HG03097 (cell line): ENCODE data around the gene SLC6A8.
A peak's percentile ranks its signal among the peaks of the same experiment; 100 is the strongest.
"Not testable (repeated sequence)": the region's sequence is repeated elsewhere in the genome, so short reads cannot be mapped to it uniquely, and the experiment has no call there.

Source experiments
- ATAC-seq: cut with Tn5 transposase; IDR thresholded peaks from one replicate; pipeline ENCODE4 v1.9.1; 2021; ENCODE audit not compliant: unreplicated experiment, low FRiP score

Gene SLC6A8

GRCh38 chrX:153704631-153705402 lies 17.1 kb downstream of the SLC6A8 start:
- ATAC-seq = not testable (repeated sequence)

DNA sequence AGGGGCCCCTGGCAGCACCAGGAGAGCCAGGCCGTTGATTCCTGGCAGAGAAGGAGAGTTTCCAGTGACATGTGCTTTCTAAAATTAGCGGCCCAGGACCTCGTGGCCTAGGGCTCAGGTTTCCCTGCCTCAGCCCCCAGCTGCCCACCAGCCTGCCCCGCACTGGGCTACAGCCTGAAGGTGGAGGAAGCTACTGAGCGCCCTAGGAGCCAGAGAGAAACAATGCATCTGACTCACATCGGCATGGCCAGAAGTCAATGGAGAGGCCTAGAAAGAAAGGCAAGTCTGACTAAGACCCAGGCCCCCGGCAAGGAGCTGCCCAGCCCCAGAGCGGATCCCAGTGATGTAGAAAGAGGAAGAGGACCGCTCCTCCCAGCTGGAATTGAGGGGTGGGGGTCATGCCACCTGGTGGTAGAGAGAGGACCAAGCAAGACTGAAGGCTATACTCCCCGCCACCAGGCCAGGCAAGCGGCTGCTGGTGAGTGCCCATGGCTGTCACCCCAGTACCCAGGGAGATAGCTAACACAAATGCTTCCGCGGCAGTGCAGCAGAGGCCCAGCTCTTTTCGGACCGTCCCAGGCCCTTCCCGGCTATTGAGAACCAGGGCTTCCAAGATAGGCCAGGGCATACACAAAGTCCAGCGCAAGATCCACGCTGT lies 17.8 kb downstream of the SLC6A8 start:
- not testable (repeated sequence) for ATAC-seq

DNA sequence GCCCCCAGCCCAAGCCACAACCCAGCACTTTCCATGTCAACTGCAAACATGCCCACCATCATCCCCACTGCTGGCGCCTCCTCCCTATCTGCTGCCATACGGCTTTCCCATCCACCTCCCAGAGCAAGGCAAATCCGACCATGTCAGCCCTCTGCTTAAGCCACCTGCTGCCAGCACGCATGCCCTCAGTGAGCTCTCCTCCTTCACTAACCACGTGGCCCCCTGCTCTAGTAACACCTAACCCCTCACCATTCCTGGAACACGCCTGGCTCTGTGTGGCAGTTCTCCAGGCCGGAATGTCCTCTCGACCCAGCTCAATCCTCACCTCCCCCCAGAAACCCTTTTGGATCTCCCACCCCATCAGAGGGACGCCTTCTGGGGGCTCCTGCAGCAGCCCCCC lies 19.1 kb downstream of the SLC6A8 start:
- no peak for ATAC-seq

GRCh38 chrX:153707406-153707805 lies 19.7 kb downstream of the SLC6A8 start:
- ATAC-seq = no peak

GRCh38 chrX:153708415-153708814 lies 20.7 kb downstream of the SLC6A8 start:
- ATAC-seq = no peak

DNA sequence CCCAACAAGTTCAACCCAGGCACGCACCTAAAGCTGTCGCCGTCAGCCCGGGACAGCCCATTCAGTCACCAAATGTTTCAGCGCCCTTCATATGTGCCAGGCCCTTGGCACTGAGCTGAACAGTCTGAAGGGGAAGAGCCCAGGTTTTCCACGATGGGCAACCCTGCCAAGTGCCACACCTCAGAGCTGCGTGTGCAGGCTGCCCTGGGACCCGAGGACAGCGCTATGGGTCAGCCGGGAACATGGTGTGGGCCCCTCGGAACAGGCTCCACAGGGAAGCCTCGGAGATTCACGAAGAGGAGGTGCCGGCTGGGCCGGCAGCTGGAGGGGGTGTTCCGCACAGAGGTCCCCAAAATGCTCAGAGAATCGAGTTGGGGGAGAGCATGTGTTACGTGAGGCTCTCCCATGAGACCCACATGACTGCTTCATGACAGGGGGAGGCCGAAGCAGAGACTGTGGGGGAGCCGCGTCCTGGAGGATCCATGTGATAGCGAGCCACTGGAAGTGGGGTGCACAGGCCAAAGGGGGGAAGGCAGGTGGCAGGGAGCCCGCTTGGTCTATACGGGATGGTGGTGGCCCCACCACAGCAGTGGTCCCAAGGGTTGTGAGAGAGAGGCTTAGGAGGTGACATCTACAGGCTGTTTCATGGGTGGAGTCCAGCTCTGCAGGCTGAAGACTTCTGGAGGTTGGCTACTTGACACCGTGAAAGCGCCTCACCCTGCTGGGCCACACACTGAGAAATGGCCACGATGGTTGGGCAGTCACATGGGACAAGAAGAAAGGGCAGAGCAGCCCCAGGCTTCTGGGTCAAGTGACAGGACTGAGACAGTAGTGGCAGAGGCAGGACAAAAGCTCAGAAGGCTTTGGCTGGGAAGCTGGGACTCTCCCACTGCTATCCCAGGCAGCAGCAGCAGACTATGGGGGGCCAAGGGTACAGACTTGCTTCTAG lies 22.3 kb downstream of the SLC6A8 start:
- no peak for ATAC-seq

DNA sequence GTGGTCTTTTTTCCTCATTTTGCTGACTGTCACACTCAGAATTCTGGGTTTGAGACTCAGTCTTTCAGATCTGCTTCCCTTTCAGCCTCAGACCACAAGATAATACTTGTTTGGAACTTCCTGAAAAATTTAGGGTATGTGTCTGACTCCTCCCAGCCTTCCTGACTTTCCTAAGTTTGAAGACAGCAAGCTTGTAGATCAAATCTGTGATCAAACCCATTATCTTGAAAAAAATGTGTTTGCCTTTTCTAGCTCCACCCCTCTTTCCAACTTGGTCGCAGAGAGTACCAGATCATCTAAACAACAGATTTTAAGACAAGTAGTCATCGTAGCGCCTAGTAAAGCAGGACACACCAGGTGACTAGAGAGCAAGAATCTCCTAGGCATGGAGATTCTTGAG lies 26.5 kb downstream of the SLC6A8 start:
- ATAC-seq = no peak

DNA sequence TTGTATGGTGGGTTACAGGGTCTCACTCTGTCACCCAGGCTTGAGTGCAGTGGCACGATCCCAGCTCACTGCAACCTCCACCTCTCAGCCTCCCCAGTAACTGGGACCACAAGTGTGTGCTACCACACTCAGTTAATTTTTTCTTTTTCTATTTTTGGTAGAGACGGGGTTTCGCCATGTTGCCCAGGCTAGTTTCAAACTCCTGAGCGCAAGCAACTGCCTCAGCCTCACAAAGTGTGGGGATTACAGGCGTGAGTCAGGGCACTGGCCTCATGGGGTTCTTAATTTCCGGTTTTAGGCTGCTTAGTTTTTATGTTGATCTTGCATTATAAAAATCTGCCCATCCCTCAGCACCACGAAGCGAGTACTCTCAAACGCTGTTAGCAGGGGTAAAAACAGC lies 29.7 kb downstream of the SLC6A8 start:
- no peak for ATAC-seq

DNA sequence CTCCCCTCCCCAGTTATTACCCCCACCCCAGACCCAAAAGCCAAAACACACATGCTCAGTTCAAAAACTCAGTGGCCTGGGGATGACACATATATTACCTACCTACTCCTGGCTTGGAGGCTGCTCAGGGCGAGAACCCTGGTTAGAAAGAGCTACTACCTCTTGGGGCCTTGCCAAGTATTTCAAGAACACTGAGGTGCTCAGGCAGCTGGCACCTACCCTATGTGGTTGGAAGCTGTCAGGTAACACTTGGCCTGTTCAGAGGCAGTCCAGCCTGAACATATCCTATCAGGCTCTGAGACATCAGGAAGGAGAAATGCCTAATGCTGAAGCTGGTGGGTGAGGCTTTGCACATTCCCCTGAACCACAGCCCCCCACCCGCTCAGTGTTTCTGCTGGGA lies 31.5 kb downstream of the SLC6A8 start:
- ATAC-seq = no peak

DNA sequence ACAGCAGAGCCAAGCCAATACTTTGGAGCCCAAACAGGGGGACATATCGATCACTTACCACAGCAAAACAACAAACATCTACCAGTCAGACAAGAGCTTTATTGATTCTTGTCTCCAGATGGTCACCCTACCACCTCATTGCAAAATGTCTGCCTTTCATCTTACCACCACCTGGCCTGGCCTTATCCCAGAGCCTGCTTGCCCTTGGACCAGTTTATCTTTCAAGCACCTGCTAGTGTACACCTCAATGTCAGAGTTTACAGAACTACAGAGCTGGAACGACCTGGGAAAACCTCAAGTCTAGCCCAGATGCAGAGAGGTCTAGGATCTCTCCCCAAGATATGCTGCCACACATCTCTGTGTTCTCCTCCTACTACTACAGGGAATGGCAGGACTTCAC lies 32.0 kb downstream of the SLC6A8 start:
- no peak for ATAC-seq

- no peak for ATAC-seq
Measured at GRCh38 chrX:153722704-153723350, 35.1 kb downstream of the SLC6A8 start.

DNA sequence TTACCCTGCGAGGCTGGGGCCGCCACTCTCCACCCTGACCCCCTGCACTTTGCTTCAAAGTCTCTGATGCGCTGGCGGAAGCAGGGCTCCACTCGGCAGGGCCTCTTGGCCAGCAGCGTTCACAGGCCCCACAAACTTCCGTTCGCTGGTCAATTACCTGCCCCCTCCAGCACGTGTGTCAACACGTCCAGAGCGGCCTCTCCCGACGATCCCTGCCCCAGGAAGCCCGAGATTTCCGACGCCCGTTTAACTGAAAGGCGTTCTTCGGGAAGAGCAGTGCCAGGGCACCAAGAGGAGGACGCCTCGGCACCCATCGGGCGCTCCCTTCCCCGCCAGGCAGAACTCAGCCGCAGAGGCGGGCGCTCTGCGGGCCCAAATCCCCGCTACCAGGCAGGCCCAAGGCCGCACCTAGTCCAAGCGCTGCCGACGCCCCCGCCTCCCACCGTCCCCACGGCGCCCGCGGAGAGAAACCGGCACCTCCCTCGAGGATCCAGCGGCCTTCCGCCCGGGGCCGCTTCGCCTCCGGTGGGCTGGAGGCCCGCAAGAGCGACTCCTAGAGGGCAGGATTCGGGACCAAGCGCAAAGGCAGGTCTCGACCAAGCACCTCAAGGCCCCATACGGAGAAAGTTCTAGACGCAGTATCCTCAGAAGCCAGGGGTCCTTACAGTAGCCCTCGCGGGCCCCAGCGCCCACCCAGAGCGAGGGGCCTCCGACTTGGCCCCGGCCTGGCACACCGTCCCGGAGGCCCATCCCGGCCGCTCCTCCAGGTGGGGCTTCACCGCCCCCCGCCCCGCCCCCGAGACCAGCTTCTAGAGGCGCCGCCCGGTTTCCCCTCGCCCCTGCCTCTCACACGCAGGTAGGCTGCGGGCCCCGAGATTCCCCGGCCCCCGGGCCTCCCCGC lies 35.9 kb downstream of the SLC6A8 start:
- ATAC-seq = peak; percentile 13

GRCh38 chrX:153724252-153725038 lies 36.7 kb downstream of the SLC6A8 start, which contains the start of the genes ABCD1 and BCAP31:
Gene ABCD1, plus strand, starts transcription at chrX:153724856. Its CDS starts 411 bp downstream, at chrX:153725267.
Gene BCAP31, minus strand, starts transcription at chrX:153724387. Its CDS starts 1,143 bp downstream, at chrX:153723244.
- ATAC-seq = peak; percentile 44

DNA sequence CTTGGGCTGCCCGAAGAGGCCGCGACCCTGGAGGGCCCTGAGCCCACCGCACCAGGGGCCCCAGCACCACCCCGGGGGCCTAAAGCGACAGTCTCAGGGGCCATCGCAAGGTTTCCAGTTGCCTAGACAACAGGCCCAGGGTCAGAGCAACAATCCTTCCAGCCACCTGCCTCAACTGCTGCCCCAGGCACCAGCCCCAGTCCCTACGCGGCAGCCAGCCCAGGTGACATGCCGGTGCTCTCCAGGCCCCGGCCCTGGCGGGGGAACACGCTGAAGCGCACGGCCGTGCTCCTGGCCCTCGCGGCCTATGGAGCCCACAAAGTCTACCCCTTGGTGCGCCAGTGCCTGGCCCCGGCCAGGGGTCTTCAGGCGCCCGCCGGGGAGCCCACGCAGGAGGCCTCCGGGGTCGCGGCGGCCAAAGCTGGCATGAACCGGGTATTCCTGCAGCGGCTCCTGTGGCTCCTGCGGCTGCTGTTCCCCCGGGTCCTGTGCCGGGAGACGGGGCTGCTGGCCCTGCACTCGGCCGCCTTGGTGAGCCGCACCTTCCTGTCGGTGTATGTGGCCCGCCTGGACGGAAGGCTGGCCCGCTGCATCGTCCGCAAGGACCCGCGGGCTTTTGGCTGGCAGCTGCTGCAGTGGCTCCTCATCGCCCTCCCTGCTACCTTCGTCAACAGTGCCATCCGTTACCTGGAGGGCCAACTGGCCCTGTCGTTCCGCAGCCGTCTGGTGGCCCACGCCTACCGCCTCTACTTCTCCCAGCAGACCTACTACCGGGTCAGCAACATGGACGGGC lies 37.5 kb downstream of the SLC6A8 start:
- no peak for ATAC-seq

GRCh38 chrX:153725832-153726285 lies 38.1 kb downstream of the SLC6A8 start:
- no peak for ATAC-seq

- ATAC-seq = peak; percentile 34
Measured at GRCh38 chrX:153726286-153727122, 38.8 kb downstream of the SLC6A8 start.
